Adipose tissue (tissue), 3 donors: ENCODE data around the gene MYO16. TPM values are rescaled to one million over a fixed set of nuclear protein-coding genes. Genes with fewer than 3 reads are reported as not detected.
"Not testable (repeated sequence)": the region's sequence is repeated elsewhere in the genome, so short reads cannot be mapped to it uniquely, and the experiment has no call there.

Experiments
- H3K27ac ChIP-seq: one replicate; pipeline ENCODE4 v1.5.1; 2013; ENCODE audit warnings: low read depth, low read length
- WGBS, 3 donors: extraction: QIAGEN DNeasy Blood & Tissue Kit; methylation state at CpG; one replicate each; pipeline ENCODE4 v1.1.7; 2013; 5-methylcytosine and 5-hydroxymethylcytosine counted together
- polyA plus RNA-seq, 3 donors: library from polyadenylated mRNA; stranded (reverse); fragments of 200-250 nt; gene quantifications; one replicate each; pipeline ENCODE4 v1.2.3, GENCODE V29; 2013
- donor health status: healthy with polysubstance abuse.
- donor health status: Bipolar disorder and iron deficiency.
- donor health status: healthy.

The MYO16 gene
- polyA plus RNA-seq, 3 donors, result 0.05 to 2.0 (median 0.56) TPM

GRCh38 chr13:108974686-108975085, 345.3 kb downstream of the MYO16 start:
- H3K27ac ChIP-seq, result no peak overlapping the region

GRCh38 chr13:108980237-108980636, 350.8 kb downstream of the MYO16 start:
- WGBS, 3 donors, result 14 to 19% (median 17%) methylated on average over 5 of the region's 5 CpGs
- no peak overlapping the region for H3K27ac ChIP-seq

- WGBS, 3 donors, result 72 to 84% (median 80%) methylated on average over 7 of the region's 7 CpGs
- H3K27ac ChIP-seq, result no peak overlapping the region
Observed at GRCh38 chr13:108981407-108981806, 352.0 kb downstream of the MYO16 start.

DNA sequence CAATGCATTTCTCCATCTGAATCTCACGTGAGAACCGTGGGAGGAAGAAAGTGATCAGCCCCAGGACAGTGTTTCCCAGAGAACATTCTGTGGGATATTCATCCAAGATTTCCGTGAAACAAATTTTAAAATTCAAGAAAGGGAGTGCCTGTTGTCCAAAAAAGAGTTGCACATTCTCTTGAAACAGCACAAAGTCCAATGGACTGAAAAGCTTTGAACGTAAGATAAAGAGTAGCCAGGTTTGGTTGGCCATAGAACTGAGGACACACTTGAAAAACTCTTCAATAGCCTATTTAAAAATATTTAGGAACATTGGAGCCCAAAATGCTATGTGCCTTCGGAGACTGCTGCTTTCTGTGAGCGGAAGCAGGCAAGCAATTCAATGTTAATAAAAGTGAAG, 353.9 kb downstream of the MYO16 start:
- WGBS, 3 donors, result 78 to 91% (median 88%) methylated on average over 6 of the region's 6 CpGs
- H3K27ac ChIP-seq, result no peak overlapping the region

GRCh38 chr13:108984251-108984920, 355.0 kb downstream of the MYO16 start:
- H3K27ac ChIP-seq, result no peak overlapping the region
- WGBS, 3 donors, result 83 to 90% (median 87%) methylated on average over 7 of the region's 7 CpGs

- 81 to 92% (median 89%) methylated on average over 10 of the region's 10 CpGs for WGBS, 3 donors
- no peak overlapping the region for H3K27ac ChIP-seq
Observed at GRCh38 chr13:108985166-108985565, 355.8 kb downstream of the MYO16 start.

- no peak overlapping the region for H3K27ac ChIP-seq
- WGBS, 3 donors, result 50 to 59% (median 52%) methylated on average over 4 of the region's 4 CpGs
Observed at GRCh38 chr13:108987517-108987916, 358.1 kb downstream of the MYO16 start.

DNA sequence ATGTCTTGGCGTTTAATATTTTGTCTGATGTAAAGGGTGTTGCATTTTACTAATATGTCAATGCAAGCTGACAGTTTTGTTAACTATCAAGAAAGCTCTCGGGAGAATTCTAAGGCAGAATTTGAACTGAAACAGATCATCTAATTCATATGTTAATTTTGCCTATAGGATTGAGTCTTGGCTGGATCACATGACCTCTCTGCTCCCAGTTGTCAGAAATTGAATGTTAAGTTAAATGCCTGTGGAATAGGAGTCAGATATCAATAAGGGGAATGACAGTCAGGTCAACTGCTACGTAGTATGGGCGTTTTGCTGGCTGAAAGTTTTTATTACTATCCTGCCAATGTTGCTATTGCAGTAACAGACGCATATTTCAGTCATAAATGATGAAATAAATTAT, 358.5 kb downstream of the MYO16 start:
- H3K27ac ChIP-seq, result no peak overlapping the region
- WGBS, 3 donors, result 63 to 68% (median 64%) methylated on average over 5 of the region's 5 CpGs

DNA sequence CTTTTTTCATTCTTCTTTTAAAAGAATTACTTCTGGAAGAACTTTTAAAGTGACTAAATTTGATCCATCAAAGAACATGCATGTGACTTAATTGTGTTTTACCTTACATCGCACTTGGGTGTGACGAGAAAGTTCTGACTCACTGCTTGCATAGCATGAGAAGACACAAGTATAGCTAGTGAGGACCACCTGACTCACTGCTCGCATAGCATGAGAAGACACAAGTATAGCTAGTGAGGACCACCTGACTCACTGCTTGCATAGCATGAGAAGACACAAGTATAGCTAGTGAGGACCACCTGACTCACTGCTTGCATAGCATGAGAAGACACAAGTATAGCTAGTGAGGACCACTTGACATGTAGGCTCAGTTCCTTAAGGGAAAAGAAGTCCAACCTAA, 362.0 kb downstream of the MYO16 start:
- 63 to 79% (median 78%) methylated on average over 3 of the region's 3 CpGs for WGBS, 3 donors
- not testable (repeated sequence) for H3K27ac ChIP-seq

GRCh38 chr13:108993346-108993745, 363.9 kb downstream of the MYO16 start:
- WGBS, 3 donors, result 42 to 74% (median 51%) methylated on average over 5 of the region's 5 CpGs
- H3K27ac ChIP-seq, result no peak overlapping the region

- no peak overlapping the region for H3K27ac ChIP-seq
Observed at GRCh38 chr13:108996430-108996829, 367.0 kb downstream of the MYO16 start.

DNA sequence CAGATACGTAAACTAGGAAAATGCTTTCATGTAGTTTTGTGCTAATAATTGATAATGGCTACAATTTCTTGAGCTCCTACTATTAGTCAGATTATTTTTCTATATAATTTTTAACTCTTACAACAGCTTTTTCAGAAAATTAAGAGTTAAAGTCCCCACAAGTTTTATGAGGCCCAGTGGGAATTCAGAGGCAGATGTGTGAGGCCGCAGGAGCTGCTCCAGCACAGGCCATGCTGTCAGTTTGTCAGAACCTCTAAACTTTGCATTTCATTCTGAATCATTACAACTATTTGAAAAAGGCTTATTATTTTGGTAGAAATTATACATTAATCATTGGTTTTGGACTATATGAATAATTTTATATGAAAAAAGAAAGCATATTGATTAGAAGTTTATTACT, 370.8 kb downstream of the MYO16 start:
- no peak overlapping the region for H3K27ac ChIP-seq
- WGBS, 3 donors, result 60 to 70% (median 69%) methylated on average over 2 of the region's 2 CpGs

DNA sequence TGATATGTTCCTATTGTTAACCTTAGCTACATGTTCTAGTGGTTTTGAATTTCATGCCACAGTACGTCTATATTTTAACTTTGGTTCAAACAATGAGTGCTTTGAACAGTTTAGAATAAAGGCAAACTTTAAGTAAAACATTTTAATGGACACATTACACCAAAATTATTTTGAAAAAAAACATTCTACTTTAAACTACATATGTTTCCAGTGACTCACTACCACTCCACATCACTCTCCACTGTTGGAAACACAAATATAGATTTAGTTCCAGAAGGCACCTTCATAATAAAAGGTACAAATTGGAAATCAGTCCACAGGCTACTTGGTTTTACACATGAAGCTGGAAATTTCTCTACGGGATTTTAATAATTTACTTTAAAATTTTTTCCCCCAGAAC, 373.5 kb downstream of the MYO16 start:
- WGBS, 3 donors, result 66 to 92% (median 83%) methylated on average over 2 of the region's 2 CpGs
- H3K27ac ChIP-seq, result no peak overlapping the region

DNA sequence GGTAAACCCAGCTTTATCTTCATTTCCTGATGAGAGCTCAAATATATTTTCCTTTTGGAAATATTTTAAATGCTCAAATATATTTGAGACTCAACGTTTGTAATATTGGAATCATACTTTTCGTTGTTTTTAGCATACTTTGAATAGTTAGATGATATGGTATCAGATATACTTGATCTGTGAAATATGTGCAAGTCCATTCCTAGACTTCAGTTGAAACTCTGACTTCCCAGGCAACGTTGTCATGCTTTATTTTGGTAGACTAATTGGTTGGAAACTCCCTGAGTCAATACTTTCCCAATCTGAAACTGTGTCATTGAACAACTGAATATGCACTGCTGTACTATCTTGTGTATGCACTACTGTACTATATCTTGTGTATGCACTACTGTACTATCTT, 378.5 kb downstream of the MYO16 start:
- no peak overlapping the region for H3K27ac ChIP-seq
- WGBS, 3 donors, result 43 to 75% (median 73%) methylated on average over 3 of the region's 3 CpGs

DNA sequence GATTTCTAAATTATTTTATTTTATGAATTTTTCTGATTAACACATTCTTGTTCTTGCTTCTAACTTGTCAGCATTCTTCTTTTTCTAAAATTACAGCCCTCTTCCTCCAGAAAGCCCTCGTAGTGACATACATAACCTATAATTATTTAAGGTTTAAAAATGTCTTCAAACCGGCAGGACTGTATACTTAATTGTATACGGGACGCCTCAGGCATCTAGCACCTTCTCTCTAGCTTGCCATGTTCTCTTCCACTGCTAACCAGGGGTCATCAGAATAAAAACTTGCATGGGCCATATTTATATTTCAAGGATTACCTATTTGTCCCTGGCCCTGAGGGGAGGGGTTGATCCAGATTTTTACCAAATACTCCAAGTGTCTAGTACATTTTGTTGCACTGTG, 380.3 kb downstream of the MYO16 start:
- no peak overlapping the region for H3K27ac ChIP-seq
- WGBS, 3 donors, result 74 to 86% (median 84%) methylated on average over 4 of the region's 4 CpGs

- 40 to 54% (median 50%) methylated on average over 1 of the region's 1 CpG for WGBS, 3 donors
- no peak overlapping the region for H3K27ac ChIP-seq
Observed at GRCh38 chr13:109010912-109011311, 381.5 kb downstream of the MYO16 start.

- WGBS, 3 donors, result 46 to 74% (median 73%) methylated on average over 5 of the region's 5 CpGs
Observed at GRCh38 chr13:109012115-109012514, 382.7 kb downstream of the MYO16 start.

DNA sequence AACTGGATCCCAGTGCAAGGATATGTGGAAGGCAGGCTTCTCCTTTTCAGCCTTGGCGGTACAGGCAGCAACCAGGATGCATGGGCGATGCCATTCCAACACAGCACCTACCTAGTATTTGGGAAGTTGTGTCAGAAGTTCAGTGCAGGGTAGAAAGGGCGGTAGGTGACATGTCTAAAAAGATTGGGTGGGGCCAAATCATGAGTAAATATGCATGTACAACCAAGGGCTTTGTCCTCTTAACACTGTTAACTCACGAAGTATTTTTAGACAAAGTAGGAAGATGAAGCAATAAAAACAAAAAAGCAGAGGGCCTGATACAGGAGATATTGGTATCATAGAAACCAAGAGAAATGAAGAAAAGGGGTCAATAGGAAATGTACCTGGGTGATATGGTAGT, 392.1 kb downstream of the MYO16 start:
- WGBS, 3 donors, result 83 to 93% (median 91%) methylated on average over 4 of the region's 4 CpGs
- no peak overlapping the region for H3K27ac ChIP-seq

More at GRCh38 chr13:109012115-109012514, 382.7 kb downstream of the MYO16 start:
- no peak overlapping the region for H3K27ac ChIP-seq

GRCh38 chr13:109024611-109025010, 395.2 kb downstream of the MYO16 start:
- H3K27ac ChIP-seq, result no peak overlapping the region
- WGBS, 3 donors, result 79 to 87% (median 85%) methylated on average over 1 of the region's 1 CpG

DNA sequence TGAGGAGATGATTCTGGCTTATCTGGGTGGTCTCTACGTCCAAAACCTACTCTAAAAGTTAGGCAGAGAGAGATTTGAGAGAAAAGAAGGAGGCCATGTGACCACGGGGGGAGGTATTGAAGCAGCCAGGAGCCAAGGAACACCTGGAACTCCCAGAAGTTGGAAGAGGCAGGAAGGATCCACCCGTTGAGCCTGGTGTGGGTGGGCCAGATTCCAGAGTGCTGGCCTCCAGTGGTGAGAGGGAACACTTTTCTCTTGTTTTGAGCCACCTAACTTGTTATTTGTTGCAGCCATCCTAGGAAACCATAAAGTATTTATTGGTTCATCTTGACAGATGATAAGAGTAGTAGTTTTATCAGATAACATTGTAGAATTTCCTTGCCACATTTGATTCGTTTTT, 396.9 kb downstream of the MYO16 start:
- H3K27ac ChIP-seq, result no peak overlapping the region
- 57 to 73% (median 70%) methylated on average over 4 of the region's 4 CpGs for WGBS, 3 donors

- H3K27ac ChIP-seq, result no peak overlapping the region
- WGBS, 3 donors, result 78 to 83% (median 83%) methylated on average over 9 of the region's 9 CpGs
Observed at GRCh38 chr13:109028624-109029023, 399.2 kb downstream of the MYO16 start.
